ENCODE results near the gene NMT1.

- TF ChIP-seq CTCF (IDR thresholded peaks at IDR 0.05) (no peak), POLR2A (IDR thresholded peaks at IDR 0.05) (no peak)
Observed at GRCh38 chr17:45098081-45098868, 37.2 kb downstream of the NMT1 start.

Data from right lobe of liver (tissue), 4 donors.